Measurements from ENCODE around the gene FAM118A. TPM values are rescaled to one million over a fixed set of nuclear protein-coding genes. Genes with fewer than 3 reads are reported as not detected.

The FAM118A gene
- total and polyA plus RNA-seq, 3 donors from 2014 or later = 70.8 to 104 (median 80.2) TPM

- no peak for DNase-seq
- intact Hi-C loops (cut with DNase I; ENCODE audit: low total_unique reads) = no loop called here
- 81 to 90% methylated on average over 2 to 9 of the region's 14 CpGs for WGBS, 2 donors
These were observed 46.7 kb upstream of the FAM118A start for GRCh38 chr22:45262931-45263462.

GRCh38 chr22:45263463-45264269 lies 46.1 kb upstream of the FAM118A start:
- peaks cover 8% of the 10 kb centered on the region for H3K4me1 ChIP-seq
- DNase-seq = peak; percentile 87
- WGBS, 2 donors = 45 to 58% methylated on average over 17 of the region's 17 CpGs
- no peaks in the 10 kb centered on the region for H3K9me3 ChIP-seq
- TF ChIP-seq POLR2A (IDR thresholded peaks at IDR 0.05) (no peak), CTCF (IDR thresholded peaks at IDR 0.05) (peak; percentile 66 to 90 (median 74))
- no peaks in the 10 kb centered on the region for H3K36me3 ChIP-seq (ENCODE audit: low read depth, missing control alignments)
- intact Hi-C loops (cut with DNase I; ENCODE audit: low total_unique reads) = no loop called here
- no peak overlapping the region for H3K4me3 ChIP-seq
- H3K27me3 ChIP-seq = no peaks in the 10 kb centered on the region
- no peak overlapping the region for H3K27ac ChIP-seq

More at GRCh38 chr22:45262931-45263462, 46.7 kb upstream of the FAM118A start:
- Histone ChIP-seq H3K4me1 (peaks cover 6% of the 10 kb centered on the region), H3K36me3 (ENCODE audit: low read depth, missing control alignments) (no peaks in the 10 kb centered on the region), H3K9me3 (no peaks in the 10 kb centered on the region), H3K4me3 (no peak overlapping the region), H3K27me3 (no peaks in the 10 kb centered on the region), H3K27ac (no peak overlapping the region)
- TF ChIP-seq CTCF (IDR thresholded peaks at IDR 0.05) (no peak), POLR2A (IDR thresholded peaks at IDR 0.05) (no peak)

GRCh38 chr22:45265535-45265934 lies 44.2 kb upstream of the FAM118A start:
- no peaks in the 10 kb centered on the region for H3K9me3 ChIP-seq
- TF ChIP-seq POLR2A (IDR thresholded peaks at IDR 0.05) (no peak), CTCF (IDR thresholded peaks at IDR 0.05) (no peak)
- H3K36me3 ChIP-seq (ENCODE audit: low read depth, missing control alignments) = no peaks in the 10 kb centered on the region
- H3K27ac ChIP-seq = no peak overlapping the region
- intact Hi-C loops (cut with DNase I; ENCODE audit: low total_unique reads) = loop anchor here (5.0 kb wide), 1 partner anchor 172 kb away; no protein-coding TSS in a partner anchor
- 86 to 88% methylated on average over 7 of the region's 7 CpGs for WGBS, 2 donors
- no peaks in the 10 kb centered on the region for H3K27me3 ChIP-seq
- no peak for DNase-seq
- no peak overlapping the region for H3K4me3 ChIP-seq
- peaks cover 13% of the 10 kb centered on the region for H3K4me1 ChIP-seq

- H3K27ac ChIP-seq = peak overlapping the region in 1 of 2 donors; percentile 25
- no peaks in the 10 kb centered on the region for H3K27me3 ChIP-seq
- H3K4me1 ChIP-seq = peaks cover 18% of the 10 kb centered on the region
- no peaks in the 10 kb centered on the region for H3K36me3 ChIP-seq (ENCODE audit: low read depth, missing control alignments)
- intact Hi-C loops (cut with DNase I; ENCODE audit: low total_unique reads) = loop anchor here (5.0 kb wide), 1 partner anchor 169 kb away; no protein-coding TSS in a partner anchor
- H3K9me3 ChIP-seq = no peaks in the 10 kb centered on the region
- no peak for TF ChIP-seq CTCF (IDR thresholded peaks at IDR 0.05)
- no peak for TF ChIP-seq POLR2A (IDR thresholded peaks at IDR 0.05)
- peak; percentile 34 for DNase-seq
- peak overlapping the region; percentile 45 to 65 for H3K4me3 ChIP-seq
- 1% methylated on average over 22 to 26 of the region's 47 CpGs for WGBS, 2 donors
These were observed 41.4 kb upstream of the FAM118A start for GRCh38 chr22:45268167-45268957.
